GM12875 (cell line): ENCODE measurements around the gene EMCN.

Experiments used
- H3K4me3 ChIP-seq: one replicate; pipeline ENCODE4 v1.5.1; 2011; ENCODE audit warnings: low read depth, low read length, control low read depth
- CTCF ChIP-seq: IDR thresholded peaks from 2 replicates; pipeline ENCODE4 v1.5.1; 2011; ENCODE audit warnings: low read depth, mild to moderate bottlenecking, control low read depth, inconsistent platforms, low read length, moderate library complexity, borderline replicate concordance; ENCODE audit not compliant: insufficient read depth

Gene EMCN

GRCh38 chr4:100511896-100512295, 5.9 kb downstream of the EMCN start:
- no peak overlapping the region for H3K4me3 ChIP-seq
- TF ChIP-seq CTCF: no peak

GRCh38 chr4:100510551-100510950, 7.3 kb downstream of the EMCN start:
- TF ChIP-seq CTCF: no peak
- H3K4me3 ChIP-seq: no peak overlapping the region

GRCh38 chr4:100509386-100509785, 8.4 kb downstream of the EMCN start:
- no peak for TF ChIP-seq CTCF
- no peak overlapping the region for H3K4me3 ChIP-seq

DNA sequence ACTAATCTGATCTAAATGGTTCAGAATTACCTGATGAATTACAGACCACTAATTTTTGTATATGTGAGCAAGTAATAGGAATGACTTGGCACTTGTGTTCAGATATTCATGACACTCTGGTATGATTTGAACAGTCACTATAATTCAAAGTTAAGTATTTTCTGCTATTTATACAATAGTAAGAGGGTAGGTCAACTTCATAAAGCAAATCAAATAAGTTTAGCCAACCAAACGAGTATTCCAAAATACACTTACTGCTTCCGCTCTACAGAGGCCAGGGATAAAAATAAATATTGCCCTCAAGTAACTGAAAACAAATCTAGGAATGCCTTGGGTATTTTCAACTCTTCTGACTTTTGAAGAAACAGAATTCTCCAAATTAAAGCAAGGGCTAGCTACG, 9.1 kb downstream of the EMCN start:
- H3K4me3 ChIP-seq: no peak overlapping the region

GRCh38 chr4:100504086-100504874, 13.5 kb downstream of the EMCN start:
- no peak overlapping the region for H3K4me3 ChIP-seq
- TF ChIP-seq CTCF: no peak

More for the DNA sequence above, 9.1 kb downstream of the EMCN start:
- no peak for TF ChIP-seq CTCF

GRCh38 chr4:100497791-100498190, 20.0 kb downstream of the EMCN start:
- no peak for TF ChIP-seq CTCF
- no peak overlapping the region for H3K4me3 ChIP-seq

DNA sequence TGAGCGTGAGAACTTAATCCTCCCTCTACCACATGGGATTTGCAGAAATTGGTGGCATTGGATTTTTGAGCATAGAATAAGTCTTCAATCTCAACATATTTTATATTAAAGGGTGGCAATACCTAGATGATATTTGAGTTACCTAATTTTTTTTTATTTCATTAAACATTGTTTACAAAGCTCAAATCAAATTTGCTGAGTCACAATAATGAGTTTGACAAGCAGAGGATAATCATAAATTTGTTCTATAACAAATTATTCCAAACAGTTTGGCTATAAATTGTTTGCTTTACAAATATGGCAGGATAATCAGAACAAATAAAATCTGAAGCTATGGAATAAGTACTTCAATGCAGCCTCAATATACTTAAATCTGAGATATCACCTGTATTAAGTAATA, 22.7 kb downstream of the EMCN start:
- no peak overlapping the region for H3K4me3 ChIP-seq
- TF ChIP-seq CTCF: no peak
